SU-DHL-6 (cell line): Measurements from ENCODE around the gene SLC9A6.

Experiments used
- CTCF ChIP-seq: fragments of 200-600 bp; sonication (generic); IDR thresholded peaks from one replicate; pipeline ENCODE4 v1.5.1; 2017; ENCODE audit warnings: antibody characterized with exemption, mild to moderate bottlenecking, low read length, moderate library complexity; ENCODE audit not compliant: insufficient read depth, poor library complexity, severe bottlenecking
- EZH2phosphoT487 ChIP-seq: fragments of 200-600 bp; sonication (generic), shearing (Covaris generic); conservative IDR thresholded peaks from 2 replicates; pipeline ENCODE4 v1.6.1; 2018; ENCODE audit warnings: mild to moderate bottlenecking, antibody characterized with exemption, low read length, moderate library complexity, mixed read lengths

- no peak for TF ChIP-seq CTCF
- TF ChIP-seq EZH2phosphoT487: no peak
Observed at GRCh38 chrX:136061696-136062095, 76.5 kb downstream of the SLC9A6 start.
